HCT116 (cell line): ENCODE results near the gene TAF15.

Source experiments
- EZH2phosphoT487 ChIP-seq: fragments of 200-600 bp; IDR thresholded peaks from 2 replicates; pipeline ENCODE4 v1.6.1; 2018; ENCODE audit warnings: antibody characterized with exemption, borderline replicate concordance
- RAD21 ChIP-seq: IDR thresholded peaks from 2 replicates; pipeline ENCODE4 v1.6.1; 2012; ENCODE audit warnings: low read depth, mild to moderate bottlenecking
- TCF7L2 ChIP-seq: IDR thresholded peaks from 2 replicates; pipeline ENCODE4 v1.7.0; 2011; ENCODE audit warnings: borderline replicate concordance, inconsistent platforms; ENCODE audit not compliant: insufficient read depth, insufficient read length; ENCODE audit errors: extremely low read depth

DNA sequence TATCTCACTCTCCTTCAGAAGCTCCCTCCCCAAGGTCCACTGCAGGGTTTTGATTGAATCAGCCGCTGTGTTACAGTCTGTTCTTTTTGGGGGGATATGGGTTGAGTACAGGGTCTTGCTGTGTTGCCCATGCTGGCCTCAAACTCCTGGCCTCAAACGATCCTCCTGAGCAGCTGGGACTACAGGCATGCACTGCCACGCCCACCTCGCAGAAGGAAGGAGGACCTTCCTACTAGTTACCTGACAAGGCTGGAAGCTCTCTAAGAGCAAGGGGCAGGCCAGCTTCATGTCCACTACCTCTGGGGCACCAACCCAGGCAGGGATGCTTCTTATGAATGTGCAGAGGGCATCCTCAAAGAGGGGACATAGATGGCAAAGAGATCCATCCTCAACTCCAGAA, 11.9 kb upstream of the TAF15 start:
- TF ChIP-seq EZH2phosphoT487, result no peak
- no peak for TF ChIP-seq TCF7L2
- no peak for TF ChIP-seq RAD21
